Suppressor macrophage treated with lipopolysaccharide for 4 hours (primary cell): Measurements from ENCODE around the gene DGKK.
"Not testable (repeated sequence)": the region's sequence is repeated elsewhere in the genome, so short reads cannot be mapped to it uniquely, and the experiment has no call there.

Experiments
- DNase-seq: peaks from one replicate; pipeline ENCODE4 v3.0.0-alpha.2; 2020

The DGKK gene

GRCh38 chrX:50430917-50431575 lies 39.6 kb downstream of the DGKK start:
- DNase-seq, result no peak

GRCh38 chrX:50428174-50428573 lies 42.5 kb downstream of the DGKK start:
- no peak for DNase-seq

- no peak for DNase-seq
Measured at GRCh38 chrX:50407976-50408375, 62.6 kb downstream of the DGKK start.

GRCh38 chrX:50403903-50404302 lies 66.7 kb downstream of the DGKK start:
- DNase-seq, result no peak

GRCh38 chrX:50402886-50403285 lies 67.7 kb downstream of the DGKK start:
- no peak for DNase-seq

- DNase-seq, result no peak
Measured at GRCh38 chrX:50393902-50394301, 76.7 kb downstream of the DGKK start.

- DNase-seq, result no peak
Measured at GRCh38 chrX:50386520-50386919, 84.1 kb downstream of the DGKK start.

GRCh38 chrX:50381729-50382415 lies 88.8 kb downstream of the DGKK start:
- DNase-seq, result no peak

- DNase-seq, result no peak
Measured at GRCh38 chrX:50375481-50376267, 95.0 kb downstream of the DGKK start.

- DNase-seq, result peak; percentile 8
Measured at GRCh38 chrX:50372966-50373365, 97.7 kb downstream of the DGKK start.

- no peak for DNase-seq
Measured at GRCh38 chrX:50343917-50344316, 126.7 kb downstream of the DGKK start.

- no peak for DNase-seq
Measured at GRCh38 chrX:50333308-50333707, 137.3 kb downstream of the DGKK start.

- not testable (repeated sequence) for DNase-seq
Measured at GRCh38 chrX:50332668-50333067, 138.0 kb downstream of the DGKK start.

GRCh38 chrX:50327235-50327634 lies 143.4 kb downstream of the DGKK start:
- no peak for DNase-seq
